ENCODE data around the gene RRP12.
A peak's percentile ranks its signal among the peaks of the same experiment; 100 is the strongest.

RRP12 gene

GRCh38 chr10:97335188-97335619 lies 65.9 kb downstream of the RRP12 start:
- no peak for DNase-seq (ENCODE audit: low read depth)

- peak; percentile 61 for DNase-seq (ENCODE audit: low read depth)
Measured at GRCh38 chr10:97334370-97335175, 66.6 kb downstream of the RRP12 start, which contains the start of gene FRAT2. FRAT2 (minus strand) TSS chr10:97334729; CDS start chr10:97334572, 157 bp downstream.

- DNase-seq (ENCODE audit: low read depth), result peak; percentile 15
Measured at GRCh38 chr10:97333601-97334369, 67.4 kb downstream of the RRP12 start.

- peak; percentile 20 for DNase-seq (ENCODE audit: low read depth)
Measured at GRCh38 chr10:97333351-97333600, 67.9 kb downstream of the RRP12 start.

- peak; percentile 45 for DNase-seq (ENCODE audit: low read depth)
Measured at GRCh38 chr10:97332591-97333350, 68.4 kb downstream of the RRP12 start.

- DNase-seq (ENCODE audit: low read depth), result no peak
Measured at GRCh38 chr10:97331153-97331703, 69.9 kb downstream of the RRP12 start.

- no peak for DNase-seq (ENCODE audit: low read depth)
Measured at GRCh38 chr10:97329766-97330165, 71.4 kb downstream of the RRP12 start.

- DNase-seq (ENCODE audit: low read depth), result no peak
Measured at GRCh38 chr10:97328646-97329453, 72.3 kb downstream of the RRP12 start.

GRCh38 chr10:97327348-97328294 lies 73.5 kb downstream of the RRP12 start:
- no peak for DNase-seq (ENCODE audit: low read depth)

- no peak for DNase-seq (ENCODE audit: low read depth)
Measured at GRCh38 chr10:97325754-97326153, 75.4 kb downstream of the RRP12 start.

GRCh38 chr10:97323501-97323900 lies 77.6 kb downstream of the RRP12 start:
- DNase-seq (ENCODE audit: low read depth), result no peak

GRCh38 chr10:97321804-97322190 lies 79.3 kb downstream of the RRP12 start:
- DNase-seq (ENCODE audit: low read depth), result no peak

- DNase-seq (ENCODE audit: low read depth), result no peak
Measured at GRCh38 chr10:97321032-97321803, 79.9 kb downstream of the RRP12 start.

- DNase-seq (ENCODE audit: low read depth), result no peak
Measured at GRCh38 chr10:97320480-97321031, 80.6 kb downstream of the RRP12 start.

GRCh38 chr10:97319671-97320479 lies 81.3 kb downstream of the RRP12 start:
- no peak for DNase-seq (ENCODE audit: low read depth)

GRCh38 chr10:97318772-97319651 lies 82.1 kb downstream of the RRP12 start, which contains the start of gene FRAT1:
FRAT1 (plus strand) TSS chr10:97319271; CDS start chr10:97319454, 183 bp downstream.
- DNase-seq (ENCODE audit: low read depth), result peak; percentile 69

- no peak for DNase-seq (ENCODE audit: low read depth)
Measured at GRCh38 chr10:97314671-97315070, 86.5 kb downstream of the RRP12 start.

Data from HS-5 (cell line).